CD1c-positive myeloid dendritic cell (primary cell): ENCODE measurements around the gene CENPP.

Experiments used
- DNase-seq: peaks from one replicate; pipeline ENCODE4 v3.0.0-alpha.2; 2016; ENCODE audit errors: extremely low spot score

Gene CENPP

GRCh38 chr9:92507496-92507895 lies 181.7 kb downstream of the CENPP start:
- no peak for DNase-seq

- no peak for DNase-seq
These were observed 182.5 kb downstream of the CENPP start for GRCh38 chr9:92508018-92508820.

- DNase-seq: no peak
These were observed 183.3 kb downstream of the CENPP start for GRCh38 chr9:92509050-92509449.

DNA sequence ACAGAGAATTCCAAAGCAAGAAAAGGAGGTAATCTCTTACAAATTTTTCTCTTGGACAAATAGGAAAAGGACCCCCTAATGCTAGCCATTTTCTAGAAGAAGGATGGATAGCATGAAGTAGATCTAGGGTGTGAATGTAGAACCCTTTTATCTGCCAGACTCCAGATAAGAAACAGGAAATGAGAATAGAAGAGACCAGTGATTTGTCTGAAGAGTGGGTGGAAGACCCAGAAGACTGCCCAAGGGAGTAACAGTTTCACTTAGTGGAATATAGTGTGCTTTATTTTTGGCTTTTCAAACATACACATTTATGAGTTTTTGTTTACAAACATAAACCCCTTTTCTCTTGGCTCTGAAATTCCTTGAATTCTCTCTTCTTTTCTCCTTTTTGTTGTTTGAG lies 185.0 kb downstream of the CENPP start:
- DNase-seq: no peak

DNA sequence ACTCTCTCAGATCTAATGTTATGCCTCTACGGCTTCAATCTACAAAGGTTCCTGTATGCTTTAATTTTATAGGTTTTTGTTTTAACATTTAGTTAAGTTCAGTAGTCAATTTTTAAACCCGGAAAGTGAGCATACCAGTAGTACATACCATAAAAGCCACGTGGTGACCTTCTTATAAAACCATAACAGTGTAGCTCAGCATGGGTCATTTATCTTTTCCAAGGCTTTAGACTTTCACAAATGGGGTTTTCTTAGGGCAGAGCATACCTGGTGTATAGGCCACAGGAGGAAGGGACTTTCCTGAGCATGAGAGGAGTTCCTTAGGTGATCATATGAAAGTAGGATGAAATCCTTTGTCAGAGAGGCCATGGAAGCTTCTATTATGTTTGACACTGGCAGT lies 186.9 kb downstream of the CENPP start:
- no peak for DNase-seq

- DNase-seq: no peak
These were observed 187.6 kb downstream of the CENPP start for GRCh38 chr9:92513349-92513748.

GRCh38 chr9:92514635-92515034 lies 188.9 kb downstream of the CENPP start:
- DNase-seq: no peak

- no peak for DNase-seq
These were observed 190.8 kb downstream of the CENPP start for GRCh38 chr9:92516521-92516920.

- no peak for DNase-seq
These were observed 191.3 kb downstream of the CENPP start for GRCh38 chr9:92517046-92517445.

- no peak for DNase-seq
These were observed 192.4 kb downstream of the CENPP start for GRCh38 chr9:92518199-92518598.

DNA sequence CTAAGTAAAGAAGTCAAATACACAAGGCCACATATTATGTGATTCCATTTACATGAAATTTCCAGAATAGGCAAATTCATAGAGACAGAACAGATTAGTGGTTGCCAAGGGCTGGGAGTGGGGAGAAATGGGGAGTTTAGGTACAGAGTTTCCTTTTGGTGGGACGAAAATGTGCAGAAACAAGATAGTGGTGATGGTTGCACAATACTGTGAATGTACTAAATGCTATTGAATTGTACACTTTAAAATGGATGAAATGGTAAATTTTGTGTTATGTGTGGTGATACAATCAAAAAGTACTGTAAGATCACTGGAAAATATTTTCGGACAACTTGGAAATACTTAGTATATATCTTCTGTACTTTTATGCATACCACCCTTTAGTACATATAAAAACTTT lies 195.1 kb downstream of the CENPP start:
- no peak for DNase-seq

DNA sequence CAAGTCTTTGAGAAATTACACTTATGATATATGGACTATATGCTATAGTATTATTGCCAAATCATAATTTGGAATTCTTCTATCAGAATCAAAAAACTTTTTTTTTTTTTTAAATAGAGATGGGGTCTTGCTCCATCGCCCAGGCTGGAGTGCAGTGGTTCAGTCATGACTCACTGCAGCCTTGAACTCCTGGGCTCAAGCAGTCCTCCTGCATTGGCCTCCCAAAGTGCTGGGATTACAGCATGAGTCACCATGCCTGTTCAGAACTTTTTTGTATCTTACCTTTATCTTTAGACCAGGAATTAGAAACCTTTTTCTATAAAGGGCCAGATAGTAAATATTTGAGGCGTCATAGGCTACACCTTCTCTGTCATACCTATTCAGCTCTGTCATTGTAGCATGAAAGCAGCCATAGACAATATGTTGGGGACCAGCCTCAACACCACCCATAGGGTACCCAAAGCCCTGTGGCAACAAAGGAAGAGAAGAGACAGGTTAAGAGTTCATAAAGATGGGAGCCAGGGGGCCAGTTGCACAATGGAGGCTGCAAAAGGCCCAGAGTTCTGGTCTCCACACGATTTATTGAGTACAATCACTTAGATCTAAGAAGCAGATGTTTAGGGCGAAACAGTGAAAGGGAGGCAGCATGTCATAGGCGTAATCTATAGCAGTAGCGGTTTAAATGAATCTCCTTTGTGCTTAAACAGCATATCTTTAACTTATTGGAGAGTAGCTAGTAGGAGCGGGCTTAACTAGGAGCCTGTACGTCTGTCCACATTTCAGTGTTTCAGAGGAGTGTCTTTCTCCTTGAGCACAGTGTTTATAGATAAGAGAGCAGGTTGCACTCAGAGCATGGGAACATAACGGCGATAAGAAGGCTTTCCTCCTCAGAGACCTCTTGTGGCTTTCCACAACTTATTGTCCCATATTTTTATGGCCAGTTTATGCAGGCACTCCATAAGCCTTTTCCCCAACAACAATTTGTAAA lies 197.5 kb downstream of the CENPP start:
- no peak for DNase-seq

DNA sequence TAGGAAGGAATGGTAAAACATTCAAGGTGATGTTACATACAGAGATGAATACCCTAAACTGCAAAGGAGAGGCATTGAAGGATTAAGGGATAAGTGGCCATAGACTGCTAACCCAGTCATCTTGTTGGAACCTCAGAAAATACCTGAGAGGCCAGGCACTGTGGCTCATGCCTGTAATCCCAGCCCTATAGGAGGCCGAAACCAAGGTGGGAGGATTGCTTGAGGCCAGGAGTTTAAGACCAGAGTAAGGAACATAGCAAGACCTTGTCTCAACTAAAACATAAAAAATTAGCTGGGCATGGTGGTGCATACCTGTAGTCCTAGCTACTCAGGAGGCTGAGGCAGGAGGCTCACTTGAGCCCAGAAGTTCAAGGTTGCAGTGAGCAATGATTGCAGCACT lies 199.1 kb downstream of the CENPP start:
- no peak for DNase-seq

DNA sequence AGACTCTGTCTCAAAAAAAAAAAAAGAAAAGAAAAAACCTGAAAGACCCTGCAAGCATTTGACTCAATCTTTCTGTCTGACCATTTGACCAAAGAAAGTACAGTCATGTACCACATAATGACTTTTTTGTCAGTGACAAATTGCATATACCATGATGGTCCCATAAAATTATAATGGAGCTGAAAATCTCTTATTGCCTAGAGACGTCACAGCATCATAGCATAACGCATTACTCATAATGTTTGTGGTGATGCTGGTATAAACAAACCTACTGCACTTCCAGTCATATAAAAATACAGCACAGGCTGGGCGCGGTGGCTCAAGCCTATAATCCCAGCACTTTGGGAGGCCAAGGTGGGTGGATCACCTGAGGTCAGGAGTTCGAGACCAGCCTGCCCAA lies 199.6 kb downstream of the CENPP start:
- no peak for DNase-seq

DNA sequence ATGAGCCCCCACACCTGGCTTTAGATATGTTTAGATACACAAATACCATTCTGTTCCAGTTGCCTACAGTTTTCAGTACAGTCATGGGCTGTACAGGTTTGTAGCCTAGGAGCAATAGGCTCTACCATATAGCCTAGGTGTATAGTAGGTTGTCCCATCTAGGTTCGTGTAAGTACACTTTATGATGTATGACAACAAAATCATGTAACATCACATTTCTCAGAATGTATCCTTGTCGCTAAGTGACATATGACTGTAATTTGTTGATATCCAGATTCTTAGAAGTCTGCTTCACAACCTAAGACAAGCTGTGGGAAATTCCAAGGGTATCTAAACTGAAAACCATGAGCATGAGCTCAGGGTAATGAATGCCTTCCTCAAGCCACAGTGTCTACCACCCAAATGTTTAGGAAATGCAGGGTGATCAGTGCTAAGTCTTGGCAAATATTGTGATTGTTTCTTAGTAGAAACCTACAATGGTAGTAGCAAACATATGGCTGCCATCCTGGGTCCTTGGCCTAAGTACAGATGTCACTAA lies 201.6 kb downstream of the CENPP start:
- DNase-seq: no peak

GRCh38 chr9:92527832-92528521 lies 202.2 kb downstream of the CENPP start:
- DNase-seq: no peak

GRCh38 chr9:92528522-92528849 lies 202.7 kb downstream of the CENPP start:
- no peak for DNase-seq

DNA sequence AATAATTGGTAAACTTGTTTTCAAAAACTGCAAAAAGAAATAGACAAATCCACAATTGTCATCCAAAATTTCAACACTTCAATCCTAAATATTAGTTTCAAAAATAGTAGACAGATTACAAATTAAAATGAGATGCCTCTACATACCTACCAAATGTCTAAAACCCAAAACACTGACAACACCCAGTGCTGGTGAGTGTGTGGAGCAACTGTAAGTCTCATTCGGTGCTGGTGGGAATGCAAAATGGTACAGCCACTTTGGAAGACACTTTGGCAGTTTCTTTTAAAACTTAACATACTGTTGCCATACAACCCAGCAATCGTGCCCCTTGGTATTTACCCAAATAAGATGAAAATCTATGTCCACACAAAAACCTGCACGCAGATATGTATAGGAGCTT lies 203.4 kb downstream of the CENPP start:
- DNase-seq: no peak

DNA sequence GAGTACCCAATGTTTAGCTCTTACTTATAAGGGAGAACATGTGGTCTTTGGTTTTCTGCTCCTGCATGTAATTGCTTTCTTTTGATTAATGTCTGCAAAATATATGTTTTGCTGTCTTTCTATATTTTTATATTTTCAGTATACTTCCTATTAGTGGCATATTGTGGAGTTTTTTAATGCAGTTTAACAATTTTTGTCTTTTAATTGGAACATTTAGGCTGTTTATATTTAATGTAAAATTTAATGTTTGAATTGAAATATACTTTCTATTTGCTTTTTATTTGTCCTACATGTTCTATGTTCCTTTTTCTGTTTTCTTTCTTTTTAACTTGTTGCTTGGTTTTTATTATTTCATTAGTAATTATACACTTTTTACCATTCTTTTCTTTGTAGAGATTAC lies 205.1 kb downstream of the CENPP start:
- DNase-seq: no peak

DNA sequence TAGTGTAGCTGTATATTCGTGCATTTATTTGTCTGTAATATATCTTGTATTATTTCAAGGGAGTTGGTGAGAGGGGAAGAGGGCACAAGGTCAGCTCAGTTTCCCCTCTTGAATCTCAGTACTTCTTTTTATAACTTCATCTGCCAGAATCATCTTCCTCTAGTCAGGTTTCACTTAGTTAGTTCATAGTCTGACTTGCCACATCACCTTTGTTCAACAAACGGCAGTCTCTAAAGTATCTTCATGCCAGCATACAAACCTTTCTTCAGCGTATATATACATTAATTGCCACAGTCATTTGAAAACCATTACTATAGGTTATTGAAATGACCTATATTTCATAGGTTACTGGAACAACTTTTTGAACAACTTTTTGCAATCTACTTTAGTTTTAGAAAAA lies 208.5 kb downstream of the CENPP start:
- no peak for DNase-seq

GRCh38 chr9:92534674-92535073 lies 208.9 kb downstream of the CENPP start:
- DNase-seq: no peak
